K562 (cell line): ENCODE data around the gene HSPA14. TPM values are rescaled to one million over a fixed set of nuclear protein-coding genes. Genes with fewer than 3 reads are reported as not detected.

Source experiments
- ADNP ChIP-seq: fragments of 200-800 bp; sonication (Bioruptor generic); IDR thresholded peaks from 2 replicates; pipeline ENCODE4 v1.6.1; 2016; ENCODE audit warnings: missing genetic modification characterization, missing compliant biosample characterization
- BMI1 ChIP-seq: fragments of 150-350 bp; IDR thresholded peaks from 2 replicates; pipeline ENCODE4 v1.6.1; 2014; ENCODE audit warnings: low read length
- CEBPB ChIP-seq: fragments of 450-650 bp; IDR thresholded peaks from 2 replicates; pipeline ENCODE4 v1.6.1; 2016; ENCODE audit warnings: missing genetic modification characterization, missing compliant biosample characterization
- CREM ChIP-seq: IDR thresholded peaks from 2 replicates; pipeline ENCODE4 v1.6.1; 2014; ENCODE audit warnings: antibody characterized with exemption, low read depth
- FOXA1 ChIP-seq: fragments of 450-650 bp; IDR thresholded peaks from 2 replicates; pipeline ENCODE4 v1.6.1; 2016; ENCODE audit warnings: mild to moderate bottlenecking, borderline replicate concordance
- GABPA ChIP-seq: fragments of 200-800 bp; sonication (Bioruptor generic); conservative IDR thresholded peaks from 2 replicates; pipeline ENCODE4 v1.6.1; 2016; ENCODE audit warnings: low read depth, missing genetic modification characterization, missing compliant biosample characterization
- HNRNPL ChIP-seq: fragments of 200-400 bp; formaldehyde crosslinking; IDR thresholded peaks from 2 replicates; pipeline ENCODE4 v1.6.1; 2017; ENCODE audit warnings: low read depth, mild to moderate bottlenecking, low read length
- IFI16 ChIP-seq: fragments of 250-450 bp; sonication (Bioruptor Pico); IDR thresholded peaks from 2 replicates; pipeline ENCODE4 v2.1.2; 2022; ENCODE audit warnings: mild to moderate bottlenecking, inconsistent platforms
- MEF2A ChIP-seq: IDR thresholded peaks from 2 replicates; pipeline ENCODE4 v1.6.1; 2011; ENCODE audit warnings: low read depth, mild to moderate bottlenecking, low read length, moderate library complexity; ENCODE audit not compliant: control insufficient read depth
- MITF ChIP-seq: IDR thresholded peaks from 2 replicates; pipeline ENCODE4 v1.6.1; 2014; ENCODE audit warnings: antibody characterized with exemption
- NKRF ChIP-seq: fragments of 450-650 bp; IDR thresholded peaks from 2 replicates; pipeline ENCODE4 v1.6.1; 2016; ENCODE audit warnings: borderline replicate concordance
- PHB ChIP-seq: fragments of 250-450 bp; sonication (Bioruptor Pico); IDR thresholded peaks from 2 replicates; pipeline ENCODE4 v1.5.0; 2021
- RBBP5 ChIP-seq: fragments of 200-600 bp; sonication (generic); IDR thresholded peaks from 2 replicates; pipeline ENCODE4 v1.6.1; 2012; ENCODE audit warnings: borderline replicate concordance, mild to moderate bottlenecking, low read length, control low read depth, inconsistent platforms; ENCODE audit not compliant: insufficient read depth, poor library complexity, severe bottlenecking
- RREB1 ChIP-seq: fragments of 250-450 bp; sonication (Bioruptor Pico); IDR thresholded peaks from 2 replicates; pipeline ENCODE4 v1.4.0; 2020
- SMARCE1 ChIP-seq: fragments of 450-650 bp; IDR thresholded peaks from 2 replicates; pipeline ENCODE4 v1.7.1; 2016; ENCODE audit warnings: mild to moderate bottlenecking
- SNIP1 ChIP-seq: fragments of 450-650 bp; IDR thresholded peaks from 2 replicates; pipeline ENCODE4 v1.7.1; 2017; ENCODE audit warnings: low read depth, mild to moderate bottlenecking
- TRIM24 ChIP-seq, 2 experiments: fragments of 450-650 bp; IDR thresholded peaks; 2 replicates each; pipeline ENCODE4 v1.6.1; 2016
- TRIM28 ChIP-seq: fragments of 450-650 bp; IDR thresholded peaks from 2 replicates; pipeline ENCODE4 v1.6.1; 2017
- ZNF277 ChIP-seq: fragments of 250-450 bp; sonication (Bioruptor Pico); IDR thresholded peaks from 2 replicates; pipeline ENCODE4 v1.8.0; 2022; ENCODE audit warnings: inconsistent platforms, mild to moderate bottlenecking, moderate library complexity, borderline replicate concordance
- ZNF589 ChIP-seq: fragments of 200-800 bp; sonication (Bioruptor generic); IDR thresholded peaks from 2 replicates; pipeline ENCODE4 v1.6.1; 2016; ENCODE audit warnings: low read depth, missing genetic modification characterization, missing compliant biosample characterization
- polyA plus RNA-seq, 8 experiments: library from polyadenylated mRNA; depleted of rRNA in 4 of 8; stranded (reverse) in 5 of 8; unstranded in 3 of 8; fragments of >200 nt; fragmentation: Nextera tagmentation in 2 of 8; fragmentation: Illumina TruSeq in 1 of 8; extraction: Ambion mirVana in 2 of 8; extraction: Trizol in 1 of 8; gene quantifications; 2 replicates each; pipeline versions ENCODE4 v1.2.1 to v1.2.3, GENCODE V29; 2011 to 2014; ENCODE audit warnings: inconsistent platforms in 1 of 8, missing spikeins in 1 of 8
- total RNA-seq, 7 experiments: library from RNA; depleted of rRNA in 6 of 7; stranded (reverse); fragments of >200 nt in 6 of 7; fragmentation: Illumina TruSeq in 2 of 7; extraction: Trizol in 2 of 7; gene quantifications; 2 replicates each; pipeline versions ENCODE4 v1.2.1 to v1.2.3, GENCODE V29; 2011 to 2021; ENCODE audit warnings: low replicate concordance in 1 of 7

HSPA14 gene
- total and polyA plus RNA-seq, 9 of the 15 experiments (the other 6 are each of a cell fraction or from before 2014, with no cell fraction given), result 41.9 to 75.0 (median 63.2) TPM

GRCh38 chr10:14889318-14889717, 51.2 kb downstream of the HSPA14 start (continued):
- TF ChIP-seq MEF2A (peak; percentile 37; the same call in 1 of the 2 replicates), TRIM28 (no peak), ZNF589 (0 out of 2 replicates have a peak, but pooled peaks have one; percentile 47), RREB1 (no peak), ADNP (tag) (no peak), SMARCE1 (0 out of 2 replicates have a peak, but pooled peaks have one; percentile 35), HNRNPL (no peak), PHB (CRISPR knock-in tag) (no peak), FOXA1 (no peak), IFI16 (CRISPR knock-in tag) (no peak), CREM (0 out of 2 replicates have a peak, but pooled peaks have one; percentile 28), TRIM24 (IDR thresholded peaks at IDR 0.05) (peak; percentile 32 to 36; a peak in 2 of 4 replicates), MITF (no peak), GABPA (tag) (0 out of 2 replicates have a peak, but pooled peaks have one; percentile 33), RBBP5 (no peak), NKRF (no peak), CEBPB (tag) (no peak), ZNF277 (CRISPR knock-in tag) (no peak), SNIP1 (no peak), BMI1 (no peak)
